ENCODE data around the gene BBIP1.
A peak's percentile ranks its signal among the peaks of the same experiment; 100 is the strongest.

Gene BBIP1, protein sequence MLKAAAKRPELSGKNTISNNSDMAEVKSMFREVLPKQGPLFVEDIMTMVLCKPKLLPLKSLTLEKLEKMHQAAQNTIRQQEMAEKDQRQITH

DNA sequence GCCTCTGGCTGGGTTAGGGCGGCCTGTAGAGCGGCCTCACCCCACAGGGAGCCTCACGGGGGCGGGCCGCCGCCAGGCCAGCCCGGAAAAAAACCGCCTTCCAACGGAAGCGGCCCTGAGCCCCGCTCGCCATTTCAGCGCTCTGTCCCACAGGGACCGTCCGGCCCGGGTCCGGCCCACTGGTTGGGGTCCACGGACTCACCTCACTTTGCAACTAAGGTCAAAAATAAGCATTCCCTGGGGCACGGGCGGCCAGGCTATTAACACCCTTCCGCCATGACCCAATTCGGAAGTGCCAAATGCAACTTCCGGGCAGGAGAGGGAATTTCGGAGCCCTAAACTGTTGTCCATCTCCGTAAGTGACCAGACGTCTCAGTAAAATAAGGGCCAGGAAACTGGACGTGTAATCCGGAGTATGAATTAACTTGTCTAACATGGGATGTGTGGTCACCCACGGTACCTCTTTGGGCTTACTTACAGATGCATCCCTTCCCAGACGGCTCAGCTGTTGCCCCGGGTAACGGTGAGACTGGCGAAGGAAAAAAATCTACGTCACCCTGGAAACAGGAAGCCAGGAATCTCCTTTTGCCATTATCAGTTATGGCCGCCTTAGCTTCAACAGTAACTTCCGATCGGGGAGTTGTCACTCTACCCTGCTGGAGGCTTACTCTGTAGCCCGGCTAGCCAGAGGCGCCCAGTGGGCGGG lies at the start of gene BBIP1:
Gene BBIP1 (minus strand): TSS at position 538 of the 706 bp plus-strand sequence. CDS start 1,023 bp downstream, outside the sequence.
- peak; percentile 84 to 100 for DNase-seq

DNA sequence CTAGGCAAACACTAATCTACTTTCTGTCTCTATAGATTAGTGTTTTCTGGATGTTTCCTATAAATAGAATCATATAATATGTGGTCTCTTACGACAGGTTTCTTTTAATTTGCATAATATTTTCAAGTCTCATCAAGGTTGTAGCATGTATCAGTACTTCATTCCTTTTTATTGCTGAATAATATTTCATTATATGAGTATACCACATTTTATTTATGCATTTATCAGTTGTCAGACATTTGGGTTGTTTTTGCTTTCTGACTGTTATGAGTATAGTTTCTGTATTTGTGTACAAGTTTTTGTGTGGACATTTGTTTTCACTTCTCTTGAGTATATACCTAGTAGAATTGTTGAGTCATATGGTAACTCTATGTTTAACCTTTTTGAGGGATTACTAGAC lies 48.7 kb upstream of the BBIP1 start:
- DNase-seq, result no peak

DNA sequence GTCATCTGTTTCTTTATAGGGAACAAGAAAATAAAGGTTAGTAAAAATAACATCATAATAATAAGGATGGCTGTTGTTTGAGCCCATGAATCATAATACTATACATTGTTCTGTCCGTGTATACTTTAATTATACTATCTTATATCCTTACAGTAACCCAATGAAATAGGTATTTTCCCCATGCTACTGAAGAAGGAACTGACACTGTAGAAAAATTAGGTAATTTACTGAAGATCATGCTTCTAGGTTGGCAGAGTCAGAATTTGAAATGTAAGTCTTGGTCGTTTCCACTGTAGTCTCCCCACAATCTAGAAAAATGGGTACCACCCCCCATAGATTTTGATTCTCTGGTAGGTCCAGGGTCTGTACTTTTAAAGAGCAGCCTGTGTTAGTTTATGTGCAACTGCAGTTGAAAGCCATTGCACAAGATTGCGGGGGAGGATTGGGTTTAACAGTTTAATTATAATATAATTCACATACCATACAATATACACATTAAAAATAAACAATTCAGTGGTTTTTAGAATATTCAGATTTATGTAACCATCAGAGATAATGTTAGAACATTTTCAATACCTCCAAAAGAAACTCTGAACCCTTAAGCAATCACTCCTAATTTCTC lies 48.1 kb upstream of the BBIP1 start:
- no peak for DNase-seq

DNA sequence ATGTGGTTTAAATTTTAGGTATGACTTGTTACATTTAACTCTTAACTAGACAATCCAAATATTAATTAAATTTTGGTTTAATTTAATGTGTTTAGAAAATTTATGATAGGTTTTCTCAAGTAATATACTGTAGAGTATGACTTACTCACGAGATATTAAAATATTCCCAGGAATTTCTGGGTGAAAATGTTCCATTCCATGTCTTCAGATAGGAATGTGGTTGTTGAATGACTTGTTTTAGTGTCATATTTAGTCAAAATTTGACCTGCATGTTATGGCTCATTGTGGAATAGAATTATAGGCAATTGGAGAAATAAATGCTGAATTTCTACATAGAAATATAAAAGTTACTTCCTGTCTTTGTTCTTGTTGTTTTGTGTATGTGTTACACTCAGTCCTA lies 47.2 kb upstream of the BBIP1 start:
- DNase-seq, result no peak

DNA sequence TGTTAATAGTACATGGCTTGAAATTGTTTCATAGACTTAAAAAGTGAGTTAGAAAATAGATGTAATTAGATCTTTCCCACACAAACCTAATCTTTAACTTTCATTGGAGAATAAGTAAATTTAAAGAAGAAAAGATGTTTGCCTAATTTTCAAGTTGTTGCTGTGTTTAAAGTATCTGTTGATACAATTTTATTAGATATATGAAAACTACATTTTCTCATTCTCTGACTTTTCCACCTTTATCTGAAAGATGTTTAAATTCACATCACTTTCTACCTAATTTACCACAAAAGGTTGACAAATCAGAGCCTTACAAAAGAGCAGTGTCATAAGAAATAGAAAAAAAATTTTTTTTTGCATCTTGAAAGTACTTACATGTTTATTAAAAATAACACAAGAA lies 46.2 kb upstream of the BBIP1 start:
- DNase-seq, result no peak

DNA sequence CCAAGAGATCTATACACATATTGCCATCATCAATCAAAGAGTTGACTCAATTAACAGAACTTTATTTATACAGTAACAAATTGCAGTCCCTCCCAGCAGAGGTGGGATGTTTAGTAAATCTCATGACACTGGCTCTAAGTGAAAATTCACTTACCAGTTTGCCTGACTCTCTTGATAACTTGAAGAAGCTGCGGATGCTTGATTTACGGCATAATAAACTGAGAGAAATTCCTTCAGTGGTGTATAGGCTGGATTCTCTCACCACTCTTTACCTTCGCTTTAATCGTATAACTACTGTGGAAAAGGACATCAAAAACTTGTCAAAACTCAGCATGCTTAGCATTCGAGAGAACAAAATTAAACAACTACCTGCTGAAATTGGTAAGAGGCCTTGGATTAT lies 45.7 kb upstream of the BBIP1 start:
- no peak for DNase-seq

DNA sequence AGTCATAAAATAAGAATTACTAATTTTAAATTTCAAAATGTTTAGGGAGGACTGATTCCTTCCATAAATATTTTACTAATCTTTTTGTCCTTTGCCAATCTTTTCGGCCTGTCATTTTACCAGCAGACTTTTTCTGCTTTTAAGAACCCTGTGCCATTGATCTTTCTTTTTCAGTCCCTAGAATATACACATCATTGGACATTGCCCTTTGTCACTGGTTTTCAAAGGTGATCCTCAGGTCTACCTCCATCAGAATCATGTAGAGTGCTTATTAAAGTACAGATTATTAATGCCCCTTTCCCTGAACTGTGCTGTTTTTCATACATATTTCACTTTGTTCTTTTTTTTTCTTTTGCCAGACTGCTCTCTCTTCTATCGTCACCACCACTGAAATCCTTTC lies 44.2 kb upstream of the BBIP1 start:
- DNase-seq, result no peak

DNA sequence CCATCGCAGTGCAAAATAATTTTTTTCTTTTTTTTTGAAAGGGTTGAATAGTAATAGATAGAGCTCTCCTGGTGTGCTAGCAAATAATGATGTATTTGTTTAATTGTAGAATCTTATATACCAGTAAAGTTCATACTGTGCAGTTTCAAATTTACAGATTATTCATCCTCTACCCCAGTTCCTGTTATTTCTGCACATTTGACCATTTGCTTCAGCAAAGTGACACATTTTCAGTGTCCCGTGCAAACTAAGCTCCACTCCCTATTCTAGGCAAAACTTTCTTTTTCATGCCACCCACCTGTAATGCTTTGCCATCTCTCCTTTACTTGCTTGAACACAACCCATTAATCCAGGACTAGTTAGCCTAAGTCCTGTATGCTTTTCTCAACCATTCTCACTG lies 43.5 kb upstream of the BBIP1 start:
- DNase-seq, result no peak

DNA sequence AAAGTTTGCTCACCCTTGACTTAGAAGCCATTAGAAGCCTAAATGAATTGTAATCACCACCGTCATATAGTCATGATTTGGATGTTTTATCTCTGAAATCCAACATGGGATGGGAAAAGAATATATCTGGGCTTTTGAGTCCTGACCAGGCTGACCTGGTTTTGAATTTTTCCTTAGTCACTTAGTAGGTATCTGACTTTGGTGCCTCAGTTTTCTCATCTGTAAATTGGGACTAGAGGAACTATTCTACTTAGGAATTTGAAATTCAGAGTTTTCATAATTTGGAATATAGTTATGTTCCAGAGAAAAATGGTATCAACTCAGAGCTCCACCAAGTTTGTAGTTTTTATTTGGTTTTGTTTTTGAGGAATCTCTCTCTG lies 41.3 kb upstream of the BBIP1 start:
- no peak for DNase-seq

GRCh38 chr10:110959379-110960332 lies 40.7 kb upstream of the BBIP1 start:
- DNase-seq, result no peak

DNA sequence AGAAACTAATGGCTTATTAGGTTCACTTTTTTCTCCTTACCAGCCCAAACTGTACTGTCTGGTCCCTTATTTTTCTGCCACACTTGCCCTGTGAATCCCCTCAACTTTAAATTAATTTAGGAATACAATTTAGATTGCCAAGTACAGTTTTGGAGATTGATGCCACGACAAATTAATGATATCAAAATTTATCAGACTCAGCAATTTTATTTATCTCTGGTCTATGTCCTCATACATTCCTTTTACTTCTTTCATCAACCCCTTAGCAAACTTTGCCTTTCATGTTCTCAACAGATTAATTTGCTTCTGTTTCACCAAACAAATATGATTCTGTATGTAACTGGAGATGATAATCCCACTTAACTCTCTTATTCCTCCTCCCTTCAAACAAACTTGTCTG lies 38.6 kb upstream of the BBIP1 start:
- DNase-seq, result no peak

DNA sequence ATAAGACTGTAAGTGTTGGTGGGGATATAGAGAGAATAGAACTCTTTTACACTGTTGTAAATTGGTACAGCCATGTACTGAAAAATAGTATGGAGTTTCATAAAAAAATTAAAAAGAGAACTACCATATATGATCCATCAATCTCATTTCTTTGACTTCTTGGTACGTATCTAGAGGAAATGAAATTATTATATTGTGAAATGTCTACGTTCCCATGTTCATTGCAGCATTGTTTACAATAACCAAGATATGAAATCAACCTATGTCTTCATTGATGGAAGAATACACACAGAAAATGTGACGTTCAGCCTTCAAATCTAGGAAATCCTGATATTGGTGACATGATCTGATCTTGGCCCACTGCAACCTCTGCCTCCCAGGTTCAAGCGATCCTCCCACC lies 32.4 kb upstream of the BBIP1 start:
- no peak for DNase-seq

DNA sequence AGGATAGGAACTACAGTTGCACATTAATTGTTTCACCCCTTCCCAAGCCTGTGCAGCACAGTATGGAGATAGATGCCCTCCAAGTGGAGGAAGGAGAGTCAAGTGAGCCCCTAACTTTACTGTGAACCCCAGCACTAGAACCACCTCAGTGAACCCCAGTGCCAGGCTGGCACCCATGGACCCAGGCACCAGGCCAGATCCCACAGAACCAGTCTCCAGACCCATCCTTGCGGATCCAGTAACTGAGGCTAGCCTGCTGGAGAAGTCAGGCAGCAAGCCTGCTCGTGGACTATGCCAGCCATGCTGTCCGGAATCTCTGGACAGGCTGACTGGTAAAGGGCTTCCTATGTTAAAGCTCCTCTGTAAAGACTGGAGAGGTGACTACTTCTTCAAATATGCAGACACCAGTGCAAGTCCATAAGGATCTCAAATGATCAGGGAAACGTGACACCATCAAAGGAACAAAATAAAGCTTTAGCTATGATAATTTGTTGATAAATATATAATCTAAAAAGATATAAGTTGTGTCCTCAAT lies 28.1 kb upstream of the BBIP1 start:
- no peak for DNase-seq

GRCh38 chr10:110946496-110946895 lies 27.5 kb upstream of the BBIP1 start:
- no peak for DNase-seq

DNA sequence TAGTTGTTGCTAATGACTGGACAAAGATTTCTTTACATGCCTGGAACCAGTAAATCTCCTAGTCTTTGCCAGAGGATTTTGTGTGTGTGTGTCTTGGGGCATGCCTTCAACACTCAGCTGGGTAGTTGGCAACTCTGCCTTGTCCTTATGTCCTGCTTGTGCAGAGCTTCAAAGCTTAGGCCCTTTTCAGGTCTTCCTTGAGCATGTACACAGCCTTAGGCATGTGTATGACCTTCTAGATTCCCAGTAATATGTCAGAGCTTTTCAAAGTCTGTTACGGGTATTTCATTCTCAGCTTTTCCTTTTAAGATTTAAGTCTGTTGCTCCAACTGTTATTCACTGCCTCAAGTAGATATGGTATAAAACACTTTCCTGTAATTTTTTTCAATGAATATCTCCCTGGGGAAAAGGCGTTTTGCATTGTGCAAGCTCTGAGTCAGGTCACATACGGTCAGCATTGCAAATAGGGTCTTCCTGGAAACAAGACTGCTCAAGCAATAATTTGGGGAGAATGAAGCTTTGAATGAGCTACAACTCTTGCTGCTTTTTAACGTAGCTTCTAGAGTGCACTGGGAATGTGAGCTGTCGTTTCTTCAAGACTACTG lies 25.9 kb upstream of the BBIP1 start:
- no peak for DNase-seq

DNA sequence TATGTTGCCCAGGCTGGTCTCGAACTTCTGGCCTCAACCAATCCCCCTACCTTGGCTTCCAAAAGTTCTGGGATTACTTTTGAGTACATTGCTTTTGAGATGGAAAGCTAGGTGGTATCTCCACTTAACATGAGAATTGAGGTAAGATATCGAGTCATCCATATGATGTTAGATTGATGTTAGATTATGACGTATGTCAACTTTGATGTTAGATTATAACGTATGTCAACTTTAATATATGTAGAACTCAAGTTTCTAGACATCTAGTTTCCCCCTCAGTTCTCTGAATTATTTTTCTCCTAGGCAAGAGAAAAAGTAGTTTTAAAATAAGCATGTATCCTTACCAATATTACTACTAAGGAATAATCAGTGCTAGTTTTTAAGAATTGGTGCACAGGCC lies 20.4 kb upstream of the BBIP1 start:
- DNase-seq, result no peak

- DNase-seq, result no peak
Measured at GRCh38 chr10:110936757-110937156, 17.8 kb upstream of the BBIP1 start.

GRCh38 chr10:110932505-110933180 lies 13.7 kb upstream of the BBIP1 start:
- DNase-seq, result no peak

- DNase-seq, result no peak
Measured at GRCh38 chr10:110931769-110932381, 12.9 kb upstream of the BBIP1 start.

GRCh38 chr10:110927461-110927860 lies 8.5 kb upstream of the BBIP1 start:
- no peak for DNase-seq

DNA sequence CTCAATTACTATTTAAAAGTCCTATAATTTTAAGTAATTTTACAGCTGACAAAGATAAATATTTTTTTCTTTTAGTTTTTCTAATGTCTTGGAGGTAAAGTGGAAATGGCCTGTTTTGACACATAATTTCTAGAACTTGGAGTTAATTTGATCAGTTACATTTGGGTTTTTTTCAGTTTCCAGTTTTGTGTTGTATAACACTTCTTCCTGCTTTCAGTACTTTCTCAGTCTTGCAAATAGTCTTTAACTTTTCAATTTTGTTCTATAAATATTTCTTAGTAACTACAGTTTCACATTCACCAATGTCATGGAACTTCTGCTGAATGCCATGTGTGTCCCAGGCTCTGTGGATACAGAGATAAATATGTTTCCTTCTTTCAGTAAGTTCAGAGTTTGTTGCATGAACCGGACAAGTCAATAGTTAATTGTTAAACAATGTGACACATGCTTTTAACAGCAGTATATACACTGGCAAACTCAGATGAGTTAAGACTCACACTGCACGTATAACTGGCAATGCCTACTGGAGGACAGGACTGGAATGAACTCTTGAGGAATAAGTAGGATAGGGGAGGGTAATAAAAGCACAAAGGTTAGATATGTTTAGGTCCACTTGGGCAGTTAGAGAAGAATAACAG lies 5.0 kb upstream of the BBIP1 start:
- no peak for DNase-seq
